SU-DHL-6 (cell line): ENCODE results near the gene ZNF581.

Experiments
- H2AFZ ChIP-seq: fragments of 200-600 bp; sonication (generic); 2 replicates; pipeline ENCODE4 v1.6.1; 2014; ENCODE audit warnings: low read depth, mild to moderate bottlenecking, moderate library complexity, mixed read lengths, antibody characterized with exemption, low read length; ENCODE audit not compliant: severe bottlenecking
- H3F3A ChIP-seq: fragments of 200-600 bp; shearing (Covaris generic); 2 replicates; pipeline ENCODE4 v1.6.0; 2016; ENCODE audit warnings: antibody characterized with exemption, mild to moderate bottlenecking; ENCODE audit not compliant: insufficient read depth
- H3K27ac ChIP-seq: fragments of 200-600 bp; sonication (generic); 2 replicates; pipeline ENCODE4 v1.5.1; 2016; ENCODE audit warnings: low read depth, mild to moderate bottlenecking, low read length, moderate library complexity, mixed read lengths
- H3K27me3 ChIP-seq: fragments of 200-600 bp; sonication (generic), shearing (Covaris generic); 2 replicates; pipeline ENCODE4 v1.6.0; 2014; ENCODE audit warnings: mild to moderate bottlenecking, low read length
- H3K36me3 ChIP-seq: fragments of 200-600 bp; sonication (generic); 2 replicates; pipeline ENCODE4 v1.6.1; 2014; ENCODE audit warnings: mild to moderate bottlenecking, low read length, mixed read lengths
- H3K4me2 ChIP-seq: fragments of 300-600, 200-600 bp; shearing (Covaris generic), sonication (generic); 2 replicates; pipeline ENCODE4 v1.6.0; 2014; ENCODE audit warnings: low read length, low read depth, mild to moderate bottlenecking; ENCODE audit not compliant: poor library complexity, severe bottlenecking
- H3K4me3 ChIP-seq: fragments of 200-600 bp; sonication (generic); 2 replicates; pipeline ENCODE4 v1.5.1; 2014; ENCODE audit warnings: antibody characterized with exemption, low read length, mild to moderate bottlenecking, mixed read lengths; ENCODE audit not compliant: insufficient read depth, poor library complexity, severe bottlenecking
- H3K79me2 ChIP-seq: fragments of 200-600 bp; sonication (generic); 2 replicates; pipeline ENCODE4 v1.6.1; 2014; ENCODE audit warnings: mild to moderate bottlenecking, low read length, moderate library complexity; ENCODE audit not compliant: insufficient read depth
- H3K9ac ChIP-seq: fragments of 200-600 bp; sonication (generic); 2 replicates; pipeline ENCODE4 v1.7.0; 2014; ENCODE audit warnings: mild to moderate bottlenecking, low read length
- H3K9me2 ChIP-seq: fragments of 200-600 bp; sonication (generic); replicated peaks from 2 replicates; pipeline ENCODE4 v1.6.1; 2014; ENCODE audit warnings: low read length; ENCODE audit not compliant: insufficient read depth
- H3K9me3 ChIP-seq: fragments of 200-600 bp; sonication (generic); 2 replicates; pipeline ENCODE4 v1.6.1; 2014; ENCODE audit warnings: low read length, mixed read lengths; ENCODE audit not compliant: insufficient read depth
- H4K20me1 ChIP-seq: fragments of 200-600 bp; sonication (generic); 2 replicates; pipeline ENCODE4 v1.6.1; 2014; ENCODE audit warnings: low read depth, mild to moderate bottlenecking, antibody characterized with exemption, low read length, moderate library complexity, mixed read lengths
- CTCF ChIP-seq: fragments of 200-600 bp; sonication (generic); IDR thresholded peaks from one replicate; pipeline ENCODE4 v1.5.1; 2017; ENCODE audit warnings: antibody characterized with exemption, mild to moderate bottlenecking, low read length, moderate library complexity; ENCODE audit not compliant: insufficient read depth, poor library complexity, severe bottlenecking
- EZH2phosphoT487 ChIP-seq: fragments of 200-600 bp; sonication (generic), shearing (Covaris generic); conservative IDR thresholded peaks from 2 replicates; pipeline ENCODE4 v1.6.1; 2018; ENCODE audit warnings: mild to moderate bottlenecking, antibody characterized with exemption, low read length, moderate library complexity, mixed read lengths

ZNF581 gene

GRCh38 chr19:55673889-55674288 is 30.4 kb downstream of the ZNF581 start:
- peaks cover 8% of the 10 kb centered on the region for H4K20me1 ChIP-seq
- no peak overlapping the region for H3K4me3 ChIP-seq
- peaks cover 54% of the 10 kb centered on the region for H3F3A ChIP-seq
- H3K9ac ChIP-seq: no peak overlapping the region
- H3K4me2 ChIP-seq: peak overlapping the region; percentile 64
- H3K79me2 ChIP-seq: peaks cover 80% of the 10 kb centered on the region
- no peaks in the 10 kb centered on the region for H3K9me3 ChIP-seq
- H3K27ac ChIP-seq: peak overlapping the region; percentile 26; the same call in 1 of the 2 replicates
- H2AFZ ChIP-seq: no peak overlapping the region
- no peaks in the 10 kb centered on the region for H3K27me3 ChIP-seq
- no peak for TF ChIP-seq EZH2phosphoT487
- TF ChIP-seq CTCF: no peak
- H3K36me3 ChIP-seq: peaks cover 10% of the 10 kb centered on the region; the same call in 1 of the 2 replicates
- H3K9me2 ChIP-seq: no peaks in the 10 kb centered on the region

GRCh38 chr19:55674459-55674840 is 31.0 kb downstream of the ZNF581 start:
- H3K9ac ChIP-seq: peak overlapping the region; percentile 82
- H3K9me2 ChIP-seq: no peaks in the 10 kb centered on the region
- peak overlapping the region; percentile 58 for H3K27ac ChIP-seq
- peak overlapping the region; percentile 64 for H3K4me2 ChIP-seq
- H3K79me2 ChIP-seq: peaks cover 80% of the 10 kb centered on the region
- no peaks in the 10 kb centered on the region for H3K9me3 ChIP-seq
- no peaks in the 10 kb centered on the region for H3K27me3 ChIP-seq
- H2AFZ ChIP-seq: no peak overlapping the region
- H3K36me3 ChIP-seq: peaks cover 12% of the 10 kb centered on the region; the same call in 1 of the 2 replicates
- H3K4me3 ChIP-seq: peak overlapping the region; percentile 45
- TF ChIP-seq CTCF: no peak
- TF ChIP-seq EZH2phosphoT487: no peak
- H4K20me1 ChIP-seq: peaks cover 8% of the 10 kb centered on the region
- H3F3A ChIP-seq: peaks cover 54% of the 10 kb centered on the region

- Histone ChIP-seq H3K9ac (peak within 1 kb of the TSS; percentile 82), H3K4me3 (peak within 1 kb of the TSS; percentile 68), H3K27me3 (no peaks in the 10 kb centered on the region), H4K20me1 (peaks cover 8% of the 10 kb centered on the region), H3K27ac (peak within 1 kb of the TSS; percentile 90), H3K9me2 (no peaks in the 10 kb centered on the region), H3K4me2 (peak within 1 kb of the TSS; percentile 90), H3F3A (peaks cover 54% of the 10 kb centered on the region), H2AFZ (no peak within 1 kb of the TSS), H3K9me3 (no peaks in the 10 kb centered on the region), H3K79me2 (peaks cover 80% of the 10 kb centered on the region), H3K36me3 (peaks cover 12% of the 10 kb centered on the region; the same call in 1 of the 2 replicates)
- no peak for TF ChIP-seq CTCF
- TF ChIP-seq EZH2phosphoT487: no peak
These were observed 31.6 kb downstream of the ZNF581 start, which contains the start of gene EPN1 for GRCh38 chr19:55674841-55675660. Gene EPN1 (plus strand): TSS chr19:55675226. CDS start chr19:55678628, 3,402 bp downstream.
